Measurements from ENCODE around the gene CD300LD. TPM values are rescaled to one million over a fixed set of nuclear protein-coding genes. Genes with fewer than 3 reads are reported as not detected.
"Not testable (repeated sequence)": the region's sequence is repeated elsewhere in the genome, so short reads cannot be mapped to it uniquely, and the experiment has no call there.

The CD300LD gene
- total and polyA plus RNA-seq, 2 experiments from 2014 or later: not detected

- peaks cover 44% of the 10 kb centered on the region for H3K4me1 ChIP-seq (ENCODE audit: low read depth)
- H3K27me3 ChIP-seq: no peaks in the 10 kb centered on the region
- no peak overlapping the region for H3K4me3 ChIP-seq
- H3K9me3 ChIP-seq (ENCODE audit: low read depth): no peaks in the 10 kb centered on the region
- DNase-seq (ENCODE audit: low read depth in 1 of 2, low spot score in 1 of 2): peak in 1 of 2 donors; percentile 47
- H3K36me3 ChIP-seq: no peaks in the 10 kb centered on the region
- peak overlapping the region; percentile 78 for H3K27ac ChIP-seq
- TF ChIP-seq, protein P1, sequence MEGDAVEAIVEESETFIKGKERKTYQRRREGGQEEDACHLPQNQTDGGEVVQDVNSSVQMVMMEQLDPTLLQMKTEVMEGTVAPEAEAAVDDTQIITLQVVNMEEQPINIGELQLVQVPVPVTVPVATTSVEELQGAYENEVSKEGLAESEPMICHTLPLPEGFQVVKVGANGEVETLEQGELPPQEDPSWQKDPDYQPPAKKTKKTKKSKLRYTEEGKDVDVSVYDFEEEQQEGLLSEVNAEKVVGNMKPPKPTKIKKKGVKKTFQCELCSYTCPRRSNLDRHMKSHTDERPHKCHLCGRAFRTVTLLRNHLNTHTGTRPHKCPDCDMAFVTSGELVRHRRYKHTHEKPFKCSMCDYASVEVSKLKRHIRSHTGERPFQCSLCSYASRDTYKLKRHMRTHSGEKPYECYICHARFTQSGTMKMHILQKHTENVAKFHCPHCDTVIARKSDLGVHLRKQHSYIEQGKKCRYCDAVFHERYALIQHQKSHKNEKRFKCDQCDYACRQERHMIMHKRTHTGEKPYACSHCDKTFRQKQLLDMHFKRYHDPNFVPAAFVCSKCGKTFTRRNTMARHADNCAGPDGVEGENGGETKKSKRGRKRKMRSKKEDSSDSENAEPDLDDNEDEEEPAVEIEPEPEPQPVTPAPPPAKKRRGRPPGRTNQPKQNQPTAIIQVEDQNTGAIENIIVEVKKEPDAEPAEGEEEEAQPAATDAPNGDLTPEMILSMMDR (IDR thresholded peaks at IDR 0.05; ENCODE audit: low read depth, low read length): no peak
Measured at GRCh38 chr17:74635418-74635817, 43.3 kb upstream of the CD300LD start.

- H3K27me3 ChIP-seq: no peaks in the 10 kb centered on the region
- H3K36me3 ChIP-seq: no peaks in the 10 kb centered on the region
- H3K4me1 ChIP-seq (ENCODE audit: low read depth): peaks cover 44% of the 10 kb centered on the region
- H3K27ac ChIP-seq: peak overlapping the region; percentile 85
- TF ChIP-seq, protein P1 (IDR thresholded peaks at IDR 0.05; ENCODE audit: low read depth, low read length): no peak
- no peak overlapping the region for H3K4me3 ChIP-seq
- peak in 1 of 2 donors; percentile 10 for DNase-seq (ENCODE audit: low read depth in 1 of 2, low spot score in 1 of 2)
- H3K9me3 ChIP-seq (ENCODE audit: low read depth): no peaks in the 10 kb centered on the region
Measured at GRCh38 chr17:74633326-74633725, 41.2 kb upstream of the CD300LD start.

GRCh38 chr17:74632617-74633016, 40.5 kb upstream of the CD300LD start:
- Histone ChIP-seq H3K27ac (peak overlapping the region; percentile 76), H3K9me3 (ENCODE audit: low read depth) (no peaks in the 10 kb centered on the region), H3K27me3 (no peaks in the 10 kb centered on the region), H3K4me3 (no peak overlapping the region), H3K4me1 (ENCODE audit: low read depth) (peaks cover 42% of the 10 kb centered on the region), H3K36me3 (no peaks in the 10 kb centered on the region)
- DNase-seq (ENCODE audit: low read depth in 1 of 2, low spot score in 1 of 2): peak in 1 of 2 donors; percentile 18
- TF ChIP-seq, protein P1 (IDR thresholded peaks at IDR 0.05; ENCODE audit: low read depth, low read length): no peak

DNA sequence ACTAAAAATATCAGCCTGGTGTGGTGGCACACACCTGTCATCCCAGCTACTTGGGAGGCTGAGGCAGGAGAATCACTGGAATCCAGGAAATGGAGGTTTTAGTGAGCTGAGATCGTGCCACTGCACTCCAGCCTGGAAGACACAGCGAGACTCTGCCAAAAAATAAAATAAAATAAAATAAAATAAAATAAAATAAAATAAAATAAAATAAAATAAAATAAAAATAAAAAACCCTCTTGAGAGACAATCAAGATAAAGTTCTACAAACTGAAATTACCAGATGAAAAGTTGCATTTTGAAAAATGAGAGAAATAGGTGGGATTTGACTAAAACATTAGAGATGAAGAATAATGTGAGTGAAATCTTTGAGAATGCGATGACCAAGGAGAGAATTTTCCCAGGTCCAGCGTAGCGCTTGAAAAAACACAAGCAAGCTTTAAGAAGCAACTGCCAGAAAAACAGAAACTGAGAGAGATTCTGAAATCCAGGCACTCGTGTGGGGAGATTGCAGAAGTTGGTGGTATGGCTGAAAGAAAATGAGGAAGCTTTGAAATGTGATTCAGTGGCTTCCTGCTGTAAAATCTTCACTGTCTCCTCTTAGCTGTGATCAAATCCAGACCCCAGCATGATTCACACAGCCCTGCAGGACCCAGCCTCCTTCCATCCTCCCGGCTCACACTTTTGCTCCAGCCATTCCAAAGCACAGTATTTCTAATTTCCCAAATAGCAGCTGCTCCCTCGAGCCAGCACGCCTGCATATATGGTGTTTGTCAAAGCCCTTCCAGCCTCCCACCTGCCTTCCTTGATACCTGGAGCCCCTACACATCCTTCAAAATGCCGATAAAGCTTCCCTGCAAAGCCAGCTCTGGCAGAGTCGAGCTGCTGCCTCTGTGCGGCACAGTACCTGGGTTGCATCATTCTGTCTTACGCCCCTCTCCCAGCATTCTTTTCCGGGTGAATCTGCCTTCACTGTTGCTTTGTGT, 39.7 kb upstream of the CD300LD start:
- no peak overlapping the region for H3K4me3 ChIP-seq
- TF ChIP-seq, protein P1 (IDR thresholded peaks at IDR 0.05; ENCODE audit: low read depth, low read length): no peak
- peak; percentile 48 to 68 for DNase-seq (ENCODE audit: low read depth in 1 of 2, low spot score in 1 of 2)
- H3K27me3 ChIP-seq: no peaks in the 10 kb centered on the region
- H3K4me1 ChIP-seq (ENCODE audit: low read depth): peaks cover 39% of the 10 kb centered on the region
- peak overlapping the region; percentile 76 for H3K27ac ChIP-seq
- no peaks in the 10 kb centered on the region for H3K9me3 ChIP-seq (ENCODE audit: low read depth)
- H3K36me3 ChIP-seq: no peaks in the 10 kb centered on the region

GRCh38 chr17:74630251-74630650, 38.2 kb upstream of the CD300LD start:
- peaks cover 29% of the 10 kb centered on the region for H3K4me1 ChIP-seq (ENCODE audit: low read depth)
- not testable (repeated sequence) for H3K27ac ChIP-seq; DNase-seq (ENCODE audit: low read depth in 1 of 2, low spot score in 1 of 2); H3K4me3 ChIP-seq; H3K36me3 ChIP-seq; H3K27me3 ChIP-seq; H3K9me3 ChIP-seq (ENCODE audit: low read depth)

GRCh38 chr17:74625661-74626060, 33.6 kb upstream of the CD300LD start:
- H3K36me3 ChIP-seq: no peaks in the 10 kb centered on the region
- H3K27ac ChIP-seq: no peak overlapping the region
- TF ChIP-seq, protein P1 (IDR thresholded peaks at IDR 0.05; ENCODE audit: low read depth, low read length): no peak
- no peak for DNase-seq (ENCODE audit: low read depth in 1 of 2, low spot score in 1 of 2)
- no peaks in the 10 kb centered on the region for H3K9me3 ChIP-seq (ENCODE audit: low read depth)
- H3K27me3 ChIP-seq: no peaks in the 10 kb centered on the region
- no peaks in the 10 kb centered on the region for H3K4me1 ChIP-seq (ENCODE audit: low read depth)
- H3K4me3 ChIP-seq: no peak overlapping the region
